Suppressor macrophage (primary cell): ENCODE results near the gene MRPS5.

Experiments
- DNase-seq, 4 experiments: peaks; one replicate each; pipeline ENCODE4 v3.0.0-alpha.2; 2020 to 2022

The MRPS5 gene

DNA sequence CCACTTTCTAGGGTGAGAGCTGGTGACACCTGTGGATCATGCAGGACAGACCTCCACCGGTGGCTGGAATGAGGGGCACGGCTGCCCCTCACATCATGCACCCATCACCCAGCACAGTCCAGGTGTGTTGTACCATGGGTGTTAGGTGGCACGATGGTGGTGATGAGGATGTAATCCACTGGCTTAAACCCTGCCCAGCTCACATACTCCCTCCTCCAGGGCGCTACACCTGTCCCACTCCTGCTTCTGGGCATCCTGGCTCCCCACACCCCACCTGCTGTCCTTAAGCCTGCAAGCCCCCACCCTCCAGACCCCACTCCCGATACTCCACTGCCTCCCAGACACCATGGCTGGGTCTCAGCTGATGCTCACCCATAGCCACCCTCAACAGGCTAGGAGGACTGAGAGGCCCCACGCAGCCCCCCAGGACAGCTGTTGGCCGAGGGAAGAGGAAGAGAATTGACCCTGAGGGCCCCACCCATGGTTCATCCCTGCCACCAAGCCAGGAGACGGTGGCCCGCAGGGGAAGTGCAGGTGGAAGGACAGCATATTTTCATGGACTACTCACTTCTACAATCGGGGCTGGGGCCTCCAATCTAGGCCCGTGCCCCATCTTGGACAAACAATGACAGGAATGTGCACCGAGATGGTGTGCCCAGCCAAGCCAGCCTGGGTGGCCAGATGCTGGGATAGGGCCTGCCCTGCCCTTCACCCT is 61.8 kb downstream of the MRPS5 start:
- DNase-seq = no peak

DNA sequence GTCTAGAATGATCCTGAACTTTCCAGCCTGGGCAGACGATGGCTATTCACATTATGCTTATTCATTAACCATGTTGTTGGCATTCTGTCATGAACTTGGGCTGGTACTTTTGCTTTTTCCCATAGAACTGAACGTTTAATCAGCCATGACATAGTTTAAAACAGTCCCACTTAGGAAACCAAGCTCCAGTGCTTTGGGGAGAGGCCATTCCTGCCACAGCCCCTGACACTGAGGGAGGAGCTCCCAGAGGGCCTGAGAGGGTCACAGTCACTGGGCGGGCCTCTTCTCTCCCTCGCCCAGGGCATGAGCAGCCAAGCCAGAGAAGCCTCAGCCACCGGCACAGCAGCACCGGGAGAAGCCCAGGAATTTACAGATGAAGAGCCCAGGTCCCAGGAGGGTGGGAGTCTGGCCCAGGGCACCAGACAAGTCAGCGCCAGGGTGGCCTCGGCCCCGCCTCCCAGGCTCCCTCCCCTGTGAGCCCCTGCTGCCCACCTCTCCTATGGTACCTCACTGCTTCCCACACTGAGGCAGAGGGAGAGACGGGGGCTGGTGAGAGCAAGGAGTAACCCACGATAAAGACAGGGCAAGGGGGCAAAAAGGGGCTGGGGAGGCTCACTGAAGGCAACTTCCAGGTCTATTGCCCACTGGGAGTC is 62.5 kb downstream of the MRPS5 start:
- DNase-seq = no peak

GRCh38 chr2:95058466-95058988 is 63.1 kb downstream of the MRPS5 start:
- no peak for DNase-seq

DNA sequence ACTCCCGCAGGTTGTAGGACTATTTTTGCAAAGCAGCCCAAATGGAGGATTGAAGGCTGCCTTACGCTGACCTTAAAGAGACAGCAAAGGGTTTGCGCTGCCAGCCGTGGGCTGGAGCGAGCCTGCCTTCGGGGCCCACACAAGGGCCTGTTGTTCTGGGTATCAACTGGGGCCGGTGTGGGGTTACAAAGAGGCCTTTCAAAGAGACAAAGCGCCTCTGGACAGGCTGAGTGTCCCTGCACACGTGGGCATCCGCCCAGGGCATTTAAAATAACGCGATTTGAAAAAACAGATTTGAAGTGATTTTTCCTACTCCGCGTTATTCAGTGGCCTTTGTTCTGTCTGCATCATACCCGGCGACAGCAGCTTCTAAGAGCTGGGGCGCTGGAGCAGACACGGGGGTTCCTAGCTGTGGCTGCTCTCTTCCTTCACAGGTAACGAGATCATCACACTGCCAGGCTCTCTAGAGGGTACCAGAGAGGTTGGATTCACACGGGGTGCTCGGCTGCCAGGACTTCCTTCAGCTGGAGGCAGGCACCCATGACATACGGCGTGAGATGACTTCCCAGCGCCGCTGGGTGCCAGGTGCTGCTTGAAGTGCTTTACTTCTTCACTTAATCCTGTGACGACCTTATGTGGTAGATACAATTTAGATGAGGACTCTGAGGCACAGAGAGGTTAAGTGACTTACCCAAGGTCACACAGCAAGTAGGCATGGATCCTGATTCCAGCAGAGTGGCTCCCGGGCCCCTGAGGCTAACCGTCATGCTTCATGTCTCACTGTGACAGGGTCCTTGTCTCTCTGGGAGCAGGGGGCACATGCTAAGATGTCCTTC is 63.9 kb downstream of the MRPS5 start:
- DNase-seq = no peak

DNA sequence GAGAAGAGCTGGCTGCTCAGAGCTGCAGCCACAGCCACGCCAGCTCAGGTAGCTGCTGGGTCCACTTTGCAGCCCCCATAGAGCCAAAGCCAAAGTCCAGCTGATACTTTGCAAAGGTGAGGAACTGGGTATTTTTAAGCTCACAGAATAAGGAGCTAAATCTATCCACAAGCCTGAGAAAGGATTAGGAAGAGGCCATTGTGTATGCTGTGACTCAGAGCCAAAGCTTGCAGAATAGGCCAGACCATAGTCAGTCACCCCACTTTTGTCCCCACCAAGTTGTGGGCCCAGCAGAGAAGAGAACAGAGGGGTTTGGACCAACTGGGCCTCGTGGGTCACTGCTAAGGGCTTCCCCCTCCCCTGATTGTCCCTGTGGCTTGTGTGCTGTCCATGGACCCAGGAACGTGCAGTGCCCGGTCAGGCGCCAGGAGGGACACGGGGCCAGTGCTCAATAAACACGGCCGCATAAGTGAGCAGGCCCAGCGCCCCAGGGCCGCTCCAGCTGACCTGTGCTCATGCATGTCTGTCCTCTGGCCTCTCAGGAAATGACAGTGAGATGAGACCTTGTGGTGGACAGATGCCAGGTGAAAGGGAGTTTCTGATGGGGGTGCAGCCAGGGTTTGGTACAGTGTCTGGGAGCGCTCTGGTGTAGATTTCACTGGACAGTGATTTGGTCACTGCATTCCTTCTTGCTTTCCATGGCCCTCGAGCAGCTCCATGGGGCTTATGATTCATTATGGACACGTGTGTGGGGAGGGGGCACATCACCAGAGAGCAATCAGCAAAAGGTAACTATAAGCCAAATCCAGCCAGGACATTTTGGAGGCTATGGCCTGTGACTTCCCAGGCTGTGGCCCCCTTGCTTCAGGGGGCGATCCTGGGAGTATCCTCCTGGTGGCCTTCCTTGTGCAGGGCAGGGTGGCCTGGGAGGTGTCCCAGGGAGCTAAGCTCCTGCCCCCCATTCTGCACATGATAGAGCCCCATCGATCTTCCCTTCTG is 64.8 kb downstream of the MRPS5 start:
- no peak for DNase-seq

DNA sequence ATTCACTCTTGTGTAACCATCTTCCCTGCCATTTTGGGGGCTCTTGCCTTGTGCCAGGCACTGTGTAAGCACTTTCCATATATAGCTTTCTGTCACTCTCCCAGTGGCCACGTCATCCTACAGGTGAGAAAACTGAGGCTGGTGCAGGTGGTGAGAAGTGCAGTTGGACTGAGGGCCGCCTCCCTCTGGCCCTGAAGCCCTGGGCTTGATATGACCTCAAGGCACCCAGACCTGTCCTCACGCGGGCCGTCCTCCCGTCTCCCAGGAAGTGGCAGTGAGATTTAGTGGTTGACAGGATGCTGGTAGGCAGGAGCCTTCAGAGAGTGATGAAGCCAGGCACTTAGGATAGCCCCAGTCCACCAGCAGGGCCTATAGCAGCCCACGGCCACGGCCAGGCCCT is 65.6 kb downstream of the MRPS5 start:
- no peak for DNase-seq

GRCh38 chr2:95055262-95055661 is 66.3 kb downstream of the MRPS5 start:
- no peak for DNase-seq

GRCh38 chr2:95054016-95054415 is 67.6 kb downstream of the MRPS5 start:
- no peak for DNase-seq

DNA sequence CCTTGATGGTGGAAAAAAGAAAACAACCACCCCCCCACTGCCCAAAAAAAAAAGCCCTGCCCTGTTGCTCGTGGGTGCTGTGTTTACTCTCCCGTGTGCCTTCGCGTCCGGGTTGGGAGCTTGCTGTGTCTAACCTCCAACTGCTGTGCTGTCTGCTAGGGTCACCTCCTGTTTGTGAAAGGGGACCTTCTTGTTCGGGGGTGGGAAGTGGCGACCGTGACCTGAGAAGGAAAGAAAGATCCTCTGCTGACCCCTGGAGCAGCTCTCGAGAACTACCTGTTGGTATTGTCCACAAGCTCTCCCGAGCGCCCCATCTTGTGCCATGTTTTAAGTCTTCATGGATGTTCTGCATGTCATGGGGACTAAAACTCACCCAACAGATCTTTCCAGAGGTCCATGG is 68.1 kb downstream of the MRPS5 start:
- DNase-seq = no peak

DNA sequence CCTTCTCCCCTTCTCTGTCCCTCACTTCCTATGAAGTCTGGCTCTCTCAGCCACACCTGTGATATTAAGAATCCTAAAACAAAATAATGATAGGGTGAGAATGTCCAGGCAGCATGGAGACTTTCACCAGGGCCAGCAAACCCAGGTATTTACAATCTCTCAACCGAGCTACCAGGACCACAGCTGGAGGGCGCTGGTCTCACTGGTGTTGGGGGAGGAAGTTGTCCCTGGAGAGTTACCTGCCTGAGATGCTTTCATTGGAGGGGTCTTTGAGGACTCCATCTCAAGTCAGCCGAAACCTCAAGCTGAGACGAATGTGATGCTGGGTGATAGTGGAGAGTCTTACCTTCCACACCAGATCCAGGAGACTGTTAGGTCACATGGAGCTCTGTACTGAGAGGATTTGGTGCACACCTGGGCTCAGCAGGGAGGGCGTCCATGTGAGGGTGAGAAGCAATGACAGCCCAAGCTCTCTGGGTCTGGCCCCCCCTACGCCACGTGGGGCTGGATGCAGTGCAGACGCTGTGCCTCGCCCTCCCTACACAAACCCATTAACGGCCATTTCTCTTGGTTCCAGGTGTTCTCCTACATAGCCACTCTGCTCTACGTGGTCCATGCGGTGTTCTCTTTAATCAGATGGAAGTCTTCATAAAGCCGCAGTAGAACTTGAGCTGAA is 68.7 kb downstream of the MRPS5 start:
- DNase-seq = no peak

GRCh38 chr2:95052307-95052706 is 69.3 kb downstream of the MRPS5 start:
- no peak for DNase-seq

DNA sequence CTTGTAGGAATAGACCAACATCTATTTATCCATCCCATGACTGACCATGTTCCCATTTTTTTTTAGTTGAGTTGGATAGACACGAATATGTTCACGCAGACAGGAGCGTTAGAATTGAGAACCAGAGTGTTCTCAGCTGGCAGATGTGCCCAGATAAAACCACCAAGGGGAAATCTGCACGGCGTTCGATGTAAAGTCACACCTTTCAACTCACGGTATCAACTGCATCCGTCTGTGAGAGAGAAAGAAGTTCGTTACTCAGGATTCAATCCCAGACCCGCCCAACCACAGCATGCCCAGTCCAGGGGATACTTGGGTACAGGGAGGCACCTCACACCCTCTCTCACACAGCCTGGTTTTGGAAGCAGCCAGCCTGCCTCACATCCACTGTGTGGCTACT is 70.0 kb downstream of the MRPS5 start:
- no peak for DNase-seq

DNA sequence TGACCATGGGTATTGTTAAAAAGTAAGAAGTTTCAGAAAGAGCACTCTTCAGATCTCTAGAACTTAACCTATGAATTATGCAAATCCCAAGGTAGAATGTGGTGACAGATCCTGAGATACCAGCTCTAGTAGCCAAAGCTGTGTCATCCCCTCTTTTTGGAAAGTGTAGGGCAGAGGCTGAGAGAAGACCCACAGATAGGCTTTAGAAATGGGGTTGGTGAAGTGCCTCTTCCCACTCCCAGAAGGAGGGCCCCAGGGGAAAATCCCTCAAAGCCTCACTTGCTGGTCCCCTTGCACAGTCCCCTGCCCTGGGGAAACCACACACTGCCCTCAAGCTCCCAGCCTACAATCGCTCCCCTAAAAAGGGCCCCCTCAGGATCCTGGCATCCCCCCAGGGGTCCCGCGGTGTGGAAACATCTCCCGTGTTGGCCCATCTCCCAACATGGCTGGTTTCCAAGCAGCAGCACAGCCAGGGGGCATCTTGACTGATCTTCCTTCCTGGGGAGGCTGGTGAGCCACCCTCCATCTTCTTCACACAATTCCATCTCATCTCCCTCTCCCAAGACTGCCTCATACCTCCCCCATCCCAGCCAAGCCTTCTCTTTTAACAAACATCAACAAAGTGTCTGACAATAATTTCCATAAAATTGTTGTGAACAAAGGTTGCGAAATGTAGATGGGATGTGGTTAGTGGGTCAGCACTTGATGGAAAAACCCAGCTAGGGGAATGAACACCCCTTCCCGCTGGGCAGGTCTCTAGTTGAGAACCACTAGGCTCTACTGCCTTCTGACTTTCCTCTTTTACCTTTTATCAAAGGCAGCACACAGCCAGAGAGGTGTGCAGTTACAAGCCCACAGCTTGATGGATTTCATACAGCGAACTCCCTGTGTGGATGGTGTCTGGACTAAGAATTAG is 71.0 kb downstream of the MRPS5 start:
- no peak for DNase-seq

DNA sequence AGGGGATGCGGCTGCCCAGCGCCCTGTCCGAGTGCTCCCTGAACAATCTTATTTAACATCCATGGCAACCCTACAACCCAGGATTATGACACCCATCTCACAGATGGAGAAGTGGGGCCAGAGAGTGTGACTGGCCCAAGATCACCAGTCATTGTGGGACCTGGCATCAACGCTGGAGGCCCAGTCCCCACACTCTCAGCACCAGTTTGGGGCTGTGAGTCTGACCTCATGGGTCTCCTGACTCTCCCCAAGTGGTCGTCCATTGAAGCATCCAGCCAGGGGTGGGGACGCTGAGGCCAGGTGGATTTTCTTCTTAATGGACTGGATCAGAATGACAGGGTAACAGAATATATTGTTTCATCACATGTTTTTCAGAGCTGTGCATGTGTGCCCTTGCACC is 71.6 kb downstream of the MRPS5 start:
- no peak for DNase-seq

- DNase-seq = no peak
These were observed 72.0 kb downstream of the MRPS5 start for GRCh38 chr2:95049683-95049955.

- DNase-seq = no peak
These were observed 72.6 kb downstream of the MRPS5 start for GRCh38 chr2:95048825-95049682.

DNA sequence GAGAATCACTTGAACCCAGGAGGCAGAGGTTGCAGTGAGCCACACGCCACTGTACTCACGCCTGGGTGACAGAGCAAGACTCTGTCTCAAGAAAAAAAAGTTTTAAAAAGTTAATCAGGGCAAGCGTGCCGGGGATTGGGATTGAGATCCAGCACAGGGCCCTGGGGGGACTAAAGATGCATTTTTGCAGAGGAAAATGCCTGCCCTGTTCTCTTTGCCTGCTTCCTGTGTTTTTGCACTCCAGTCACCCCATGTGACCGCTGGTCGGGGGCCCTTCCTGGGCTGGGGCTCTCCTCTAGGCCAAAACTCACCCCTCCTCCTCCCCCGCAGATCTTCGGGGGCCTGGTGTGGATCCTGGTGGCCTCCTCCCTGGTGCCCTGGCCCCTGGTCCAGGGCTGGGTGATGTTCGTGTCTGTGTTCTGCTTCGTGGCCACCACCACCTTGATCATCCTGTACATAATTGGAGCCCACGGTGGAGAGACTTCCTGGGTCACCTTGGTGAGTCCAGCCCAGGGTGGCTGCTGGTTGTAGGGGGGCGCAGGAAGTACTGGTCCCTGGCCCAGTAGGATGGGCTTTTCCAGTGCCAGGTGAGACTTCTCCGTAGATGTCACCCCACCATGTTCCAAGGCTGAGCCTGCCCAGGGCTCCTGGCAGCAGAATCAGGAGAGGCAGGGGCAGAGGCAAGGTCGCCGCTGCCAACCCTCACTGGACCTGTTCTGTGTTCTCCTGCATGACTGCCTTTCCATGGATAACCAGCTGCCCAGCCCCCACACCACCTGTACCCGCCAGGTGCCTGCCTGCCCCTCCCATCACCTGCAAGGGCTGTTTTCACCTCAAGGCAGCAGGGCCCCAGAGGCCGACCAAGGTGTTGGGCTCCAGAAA is 73.7 kb downstream of the MRPS5 start:
- DNase-seq = no peak

- no peak for DNase-seq
These were observed 75.1 kb downstream of the MRPS5 start for GRCh38 chr2:95046371-95047112.
